Thyroid gland (tissue), 4 donors: Measurements from ENCODE around the gene ISYNA1. TPM values are rescaled to one million over a fixed set of nuclear protein-coding genes. Genes with fewer than 3 reads are reported as not detected.
A peak's percentile ranks its signal among the peaks of the same experiment; 100 is the strongest.

Source experiments
- DNase-seq, 2 donors: peaks; one replicate each; pipeline ENCODE4 v3.0.0-alpha.2; 2019
- H3K27ac ChIP-seq, 3 donors: fragments of 200-600 bp; sonication (generic); 1 replicate in 2 of 3; 2 replicates in 1 of 3; pipeline ENCODE4 v1.5.1; 2016 to 2019; ENCODE audit warnings: mild to moderate bottlenecking in 1 of 3, moderate library complexity in 1 of 3
- H3K27me3 ChIP-seq: fragments of 200-600 bp; sonication (generic); one replicate; pipeline ENCODE4 v1.5.1; 2019
- H3K36me3 ChIP-seq, 2 donors: fragments of 200-600 bp; sonication (generic); one replicate each; pipeline ENCODE4 v1.5.1; 2016 to 2019
- H3K4me1 ChIP-seq, 2 donors: fragments of 200-600 bp; sonication (generic); one replicate each; pipeline ENCODE4 v1.5.1; 2017 to 2019
- H3K4me3 ChIP-seq, 3 donors: fragments of 200-600 bp; sonication (generic); replicated peaks in 1 of 3; 1 replicate in 2 of 3; 2 replicates in 1 of 3; pipeline ENCODE4 v1.5.1; 2016; ENCODE audit warnings: mild to moderate bottlenecking in 1 of 3
- H3K9me3 ChIP-seq: fragments of 200-600 bp; sonication (generic); one replicate; pipeline ENCODE4 v1.5.1; 2017
- CTCF ChIP-seq, 6 experiments: fragments of 200-600 bp in 3 of 6; fragments of 450-650 bp in 3 of 6; sonication (generic) in 3 of 6; IDR thresholded peaks; one replicate each; pipeline ENCODE4 v1.5.1; 2016 to 2019; ENCODE audit warnings: antibody characterized with exemption in 6 of 6, mild to moderate bottlenecking in 2 of 6, inconsistent platforms in 1 of 6, moderate library complexity in 1 of 6
- POLR2A ChIP-seq, 2 donors: fragments of 450-650 bp; IDR thresholded peaks; one replicate each; pipeline ENCODE4 v1.6.1; 2017; ENCODE audit warnings: antibody characterized with exemption in 2 of 2, mild to moderate bottlenecking in 2 of 2, moderate library complexity in 1 of 2
- WGBS, 2 donors: methylation state at CpG; one replicate each; pipeline ENCODE4 v1.1.5; 2017; 5-methylcytosine and 5-hydroxymethylcytosine counted together
- intact Hi-C: fragments of 100-400 bp; cut with DNase I; formaldehyde crosslinking; loops from one replicate; pipeline ENCODE4 v1.15.1; 2023
- total RNA-seq, 4 donors: library from RNA; depleted of rRNA; stranded (reverse); fragments of >200 nt; gene quantifications; one replicate each; pipeline ENCODE4 v1.2.3, GENCODE V29; 2016

ISYNA1 gene
- total RNA-seq, 4 donors from 2014 or later = 12.7 to 24.2 (median 22.9) TPM

- Histone ChIP-seq H3K27ac (peak overlapping the region in 2 of 3 donors; percentile 6 to 59), H3K36me3 (no peaks in the 10 kb centered on the region), H3K9me3 (no peaks in the 10 kb centered on the region), H3K4me3 (no peak overlapping the region), H3K4me1 (peaks cover 7 to 21% of the 10 kb centered on the region in 2 donors), H3K27me3 (no peaks in the 10 kb centered on the region)
- TF ChIP-seq CTCF (IDR thresholded peaks at IDR 0.05) = no peak
- TF ChIP-seq POLR2A (IDR thresholded peaks at IDR 0.05) = no peak
- WGBS, 2 donors = 76 to 80% methylated on average over 9 to 13 of the region's 13 CpGs
- intact Hi-C loops = no loop called here
- no peak for DNase-seq
Measured at GRCh38 chr19:18388960-18389725, 48.8 kb downstream of the ISYNA1 start.

- intact Hi-C loops = no loop called here
- Histone ChIP-seq H3K4me1 (peaks cover 7 to 21% of the 10 kb centered on the region in 2 donors), H3K27ac (peak overlapping the region; percentile 6 to 59 (median 27)), H3K36me3 (no peaks in the 10 kb centered on the region), H3K4me3 (peak overlapping the region in 1 of 3 donors; percentile 15), H3K27me3 (no peaks in the 10 kb centered on the region), H3K9me3 (no peaks in the 10 kb centered on the region)
- WGBS, 2 donors = 24 to 46% methylated on average over 13 to 33 of the region's 86 CpGs
- TF ChIP-seq CTCF (IDR thresholded peaks at IDR 0.05) = peak; percentile 81 to 100 (median 100)
- peak in 1 of 2 donors; percentile 57 for TF ChIP-seq POLR2A (IDR thresholded peaks at IDR 0.05)
- peak; percentile 96 to 97 for DNase-seq
Measured at GRCh38 chr19:18388100-18388959, 49.6 kb downstream of the ISYNA1 start.

GRCh38 chr19:18386543-18387271, 51.2 kb downstream of the ISYNA1 start:
- no peaks in the 10 kb centered on the region for H3K27me3 ChIP-seq
- 79 to 81% methylated on average over 14 of the region's 14 CpGs for WGBS, 2 donors
- intact Hi-C loops = no loop called here

More at GRCh38 chr19:18386543-18387271, 51.2 kb downstream of the ISYNA1 start:
- no peak for TF ChIP-seq POLR2A (IDR thresholded peaks at IDR 0.05)
- TF ChIP-seq CTCF (IDR thresholded peaks at IDR 0.05) = no peak
- Histone ChIP-seq H3K36me3 (no peaks in the 10 kb centered on the region), H3K9me3 (no peaks in the 10 kb centered on the region), H3K4me3 (peak overlapping the region in 1 of 3 donors; percentile 5), H3K4me1 (peaks cover 7 to 21% of the 10 kb centered on the region in 2 donors), H3K27ac (no peak overlapping the region)
- DNase-seq = no peak
